Activated T-cell treated with anti-CD3 and anti-CD28 coated beads for 24 hours (primary cell): ENCODE measurements around the gene WWOX.

Source experiments
- DNase-seq: peaks from one replicate; pipeline ENCODE4 v3.0.0-alpha.2; 2020; ENCODE audit warnings: low read depth

Gene WWOX

DNA sequence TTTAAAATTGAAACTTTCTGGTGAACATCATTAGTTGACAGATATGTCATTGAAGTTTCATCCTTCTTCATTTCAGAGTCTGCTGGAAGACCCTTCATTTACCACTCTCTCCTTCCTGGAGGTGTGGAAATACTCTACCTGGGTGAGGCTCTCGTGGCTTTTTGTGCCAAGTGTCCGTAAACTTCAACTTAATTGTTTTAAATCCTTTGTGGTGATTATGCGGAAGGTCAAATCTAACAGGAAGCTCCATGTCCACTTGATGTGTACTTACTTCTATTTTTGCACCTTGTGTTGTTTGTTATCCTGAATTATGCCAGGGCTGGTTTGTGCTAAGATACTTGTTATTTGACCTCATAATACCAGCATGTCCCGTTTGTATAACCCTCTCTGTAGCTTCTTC lies 129.2 kb downstream of the WWOX start:
- DNase-seq: no peak

DNA sequence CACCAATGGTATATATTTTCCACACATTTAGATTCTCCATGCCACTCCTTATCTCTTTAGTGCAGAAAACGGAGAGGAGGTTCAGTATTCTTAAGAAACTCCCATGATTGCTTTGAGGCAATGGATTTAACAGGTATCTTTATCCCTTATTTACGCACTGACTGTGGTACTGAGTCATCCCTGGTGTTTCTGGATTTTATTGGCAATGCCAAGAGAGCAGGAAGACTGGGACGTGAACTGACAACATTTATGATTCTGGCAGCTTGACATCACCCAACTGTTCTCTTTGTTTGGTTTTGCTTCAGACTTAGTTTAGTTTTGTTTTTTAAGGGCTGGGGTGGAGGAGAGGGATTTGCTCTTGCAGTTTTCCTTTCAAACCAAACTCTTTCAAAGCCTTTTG lies 131.4 kb downstream of the WWOX start:
- DNase-seq: no peak

DNA sequence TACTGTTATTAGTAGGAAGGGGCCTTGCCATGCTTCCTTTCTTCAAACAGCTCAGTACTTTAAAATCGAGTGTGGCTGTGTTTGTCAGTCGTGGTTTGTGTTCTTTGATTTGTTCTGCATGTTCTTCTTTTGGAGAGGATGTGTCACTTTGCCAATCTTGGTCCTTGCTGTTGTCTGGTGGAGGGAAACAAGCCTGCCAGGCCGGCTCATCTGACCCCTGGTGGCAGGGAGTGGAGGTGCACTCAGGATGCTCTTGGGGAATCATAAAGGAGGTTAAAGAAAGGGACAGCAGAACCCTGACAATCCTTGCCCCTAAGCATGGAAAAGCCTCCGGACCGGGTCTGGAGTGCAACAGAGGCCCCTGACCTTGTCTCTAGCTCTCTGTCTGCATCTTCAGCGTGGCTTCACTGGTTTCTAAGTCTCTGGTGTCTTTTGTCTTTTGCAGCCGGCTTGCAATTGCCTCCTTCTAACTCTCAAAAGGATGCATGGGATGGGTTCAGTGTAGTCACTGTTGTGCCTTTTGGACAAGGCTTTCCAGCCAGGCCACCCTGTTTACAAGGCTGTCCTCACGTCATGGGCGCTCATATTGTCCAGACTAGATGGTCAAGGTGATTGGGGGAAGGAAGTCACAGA lies 135.8 kb downstream of the WWOX start:
- peak; percentile 53 for DNase-seq

DNA sequence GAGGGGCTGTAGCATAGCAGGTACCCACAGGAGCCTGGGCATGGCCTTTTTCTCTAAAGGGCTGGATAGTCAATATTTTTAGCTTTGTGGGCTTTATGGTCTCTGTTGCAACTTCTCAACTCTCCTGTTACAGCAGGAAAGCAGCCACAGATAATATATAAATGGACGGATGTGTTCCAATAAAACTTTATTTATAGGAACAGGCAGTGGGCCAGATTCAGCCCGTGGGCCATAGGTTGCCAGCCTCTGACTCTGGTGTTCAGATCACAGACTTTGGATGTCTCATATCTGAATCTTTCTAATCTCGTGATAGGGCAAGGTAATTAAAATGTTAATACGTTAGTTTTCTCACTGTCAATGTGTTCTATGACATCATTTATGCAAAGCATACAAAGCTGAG lies 136.4 kb downstream of the WWOX start:
- no peak for DNase-seq

DNA sequence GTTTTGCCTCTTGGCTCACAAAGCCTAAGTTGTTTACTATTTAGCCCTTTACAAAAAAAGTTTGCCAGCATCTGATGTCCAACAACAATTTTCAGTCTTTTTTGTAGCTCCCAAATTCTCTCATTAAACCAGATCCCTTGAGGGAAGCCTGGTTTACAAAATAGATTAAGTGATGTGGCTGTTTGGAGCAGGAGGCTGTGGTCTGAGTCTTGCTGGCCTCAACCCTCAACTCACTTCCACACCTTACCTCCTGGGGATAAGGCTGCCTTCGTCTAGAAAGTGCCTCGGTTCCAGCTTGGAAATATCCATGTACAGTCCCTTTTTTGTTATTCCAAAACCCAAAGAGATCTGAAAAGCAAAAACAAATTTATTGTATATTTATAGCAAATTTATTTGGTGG lies 138.4 kb downstream of the WWOX start:
- DNase-seq: no peak

DNA sequence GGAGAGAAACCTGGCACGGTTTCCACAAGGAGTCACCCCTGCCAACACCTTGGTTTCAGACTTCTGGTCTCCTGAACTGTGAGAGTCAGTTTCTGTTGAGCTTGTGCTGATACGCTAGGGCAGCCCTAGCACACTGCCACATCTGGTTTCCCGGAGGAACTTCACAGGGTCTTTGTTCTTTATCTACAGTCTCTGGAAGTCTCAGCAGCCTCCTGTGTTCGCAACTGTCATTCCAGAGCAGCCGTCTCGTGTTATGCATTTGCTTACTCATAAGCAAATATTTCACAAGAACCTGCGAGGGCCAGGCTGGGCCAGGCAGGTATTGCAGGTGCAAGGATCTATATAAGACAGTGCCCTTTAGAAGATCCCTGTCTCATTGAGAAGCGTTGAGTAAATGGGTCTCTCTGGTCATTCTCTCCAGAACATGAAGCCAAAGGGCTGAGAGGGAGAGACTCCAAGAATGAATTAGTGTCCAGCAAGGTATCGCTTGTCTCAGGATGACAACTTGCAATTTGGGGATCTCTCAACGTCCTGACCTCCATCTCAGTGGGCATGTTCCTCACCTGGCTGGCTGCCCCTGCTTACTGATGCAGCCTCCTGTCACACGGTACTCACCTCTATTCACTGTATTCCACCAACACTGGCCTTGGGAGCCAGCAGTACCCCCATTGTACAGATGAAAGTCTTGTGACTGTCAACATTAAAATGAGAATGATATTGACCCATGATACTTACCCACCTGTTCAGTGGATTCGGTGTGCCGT lies 141.2 kb downstream of the WWOX start:
- DNase-seq: no peak

DNA sequence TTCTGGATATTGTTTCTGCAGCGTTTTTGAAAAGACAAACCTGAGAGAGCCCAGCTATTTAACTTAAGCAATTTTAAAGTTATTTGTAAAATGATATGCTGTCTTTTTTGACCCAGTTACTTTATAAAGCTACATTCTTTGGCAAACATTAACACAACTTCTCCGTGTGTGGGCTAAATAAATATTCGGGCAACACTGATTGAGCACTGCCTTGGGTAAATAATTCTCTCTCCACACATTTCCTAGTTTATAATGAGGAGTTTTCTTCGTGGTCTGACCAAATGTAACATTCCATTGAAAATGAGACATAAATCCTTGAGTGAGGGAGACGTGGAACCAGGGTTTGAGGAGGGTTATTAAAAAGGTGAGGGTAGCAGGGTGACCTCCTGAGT lies 142.8 kb downstream of the WWOX start:
- no peak for DNase-seq

DNA sequence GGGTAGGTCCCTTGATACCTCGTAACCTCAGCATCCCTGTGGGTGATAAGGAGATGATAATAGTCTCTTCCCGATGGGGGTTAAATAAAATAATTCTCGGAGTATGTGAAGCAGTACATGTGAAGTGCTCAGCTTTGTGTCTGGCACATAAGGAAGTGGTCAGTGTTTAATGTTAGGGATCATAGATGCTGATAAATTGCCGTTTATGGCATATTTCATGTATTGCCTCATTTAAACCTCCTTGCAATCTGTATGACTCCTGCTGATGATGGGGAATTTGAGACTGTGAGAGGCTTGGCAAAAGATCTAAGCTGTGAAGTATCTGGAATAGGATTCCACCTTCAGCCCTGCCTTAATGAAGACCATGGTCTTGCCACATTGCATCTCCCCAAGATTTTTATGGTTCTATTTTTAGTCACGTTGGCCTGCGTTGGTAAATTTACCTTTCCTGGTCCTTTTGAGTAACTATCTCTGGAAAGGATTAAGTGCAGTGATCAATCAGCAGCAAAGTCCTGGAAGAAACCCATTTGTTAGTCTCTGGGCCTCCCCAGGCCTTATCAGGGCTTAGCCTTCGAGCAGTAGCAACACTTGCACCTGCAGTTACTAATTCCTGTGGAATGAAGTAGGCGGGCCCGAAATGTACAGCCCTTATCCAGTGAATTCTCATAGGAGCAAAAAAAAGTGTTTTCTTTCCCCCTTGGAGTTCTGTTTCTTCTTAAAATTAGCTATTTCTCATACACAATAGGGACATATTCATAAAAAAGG lies 144.9 kb downstream of the WWOX start:
- no peak for DNase-seq

DNA sequence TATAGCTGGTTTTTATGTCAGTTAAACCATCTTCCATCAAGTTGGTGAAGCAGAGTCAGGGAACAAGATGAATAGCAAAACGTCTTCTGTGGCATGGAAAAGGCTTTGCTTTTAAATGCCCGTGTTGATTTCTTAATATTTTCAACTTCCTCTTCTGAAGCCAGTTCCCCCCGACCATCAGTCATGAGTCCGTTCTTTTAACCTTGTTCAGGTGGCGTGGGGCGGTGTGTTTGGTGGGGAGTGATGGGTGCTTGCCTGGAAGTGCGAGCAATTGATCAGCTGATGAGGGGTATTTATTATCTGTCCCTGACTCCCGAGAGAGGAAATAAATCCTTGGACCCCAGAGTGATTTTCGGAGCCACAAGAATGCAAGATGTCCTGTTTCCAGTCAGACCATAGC lies 147.1 kb downstream of the WWOX start:
- DNase-seq: no peak

DNA sequence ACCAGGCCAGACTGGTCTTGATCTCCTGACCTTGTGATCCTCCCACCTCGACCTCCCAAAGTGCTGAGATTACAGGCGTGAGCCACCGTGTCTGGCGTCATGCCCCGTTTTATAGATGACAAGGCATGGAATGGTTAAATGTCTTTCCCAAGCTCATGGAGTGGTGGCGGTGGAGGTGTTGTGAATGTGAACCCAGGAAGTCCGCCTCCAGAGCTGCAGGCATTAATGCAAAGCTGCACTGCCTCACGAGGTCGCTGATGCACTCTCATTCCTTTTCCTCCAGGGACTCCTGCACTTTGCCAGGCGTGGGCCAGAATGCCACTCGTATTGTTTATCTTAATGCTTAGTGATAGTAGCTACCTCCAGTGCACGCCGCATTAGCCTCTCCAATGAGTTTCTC lies 149.6 kb downstream of the WWOX start:
- no peak for DNase-seq

DNA sequence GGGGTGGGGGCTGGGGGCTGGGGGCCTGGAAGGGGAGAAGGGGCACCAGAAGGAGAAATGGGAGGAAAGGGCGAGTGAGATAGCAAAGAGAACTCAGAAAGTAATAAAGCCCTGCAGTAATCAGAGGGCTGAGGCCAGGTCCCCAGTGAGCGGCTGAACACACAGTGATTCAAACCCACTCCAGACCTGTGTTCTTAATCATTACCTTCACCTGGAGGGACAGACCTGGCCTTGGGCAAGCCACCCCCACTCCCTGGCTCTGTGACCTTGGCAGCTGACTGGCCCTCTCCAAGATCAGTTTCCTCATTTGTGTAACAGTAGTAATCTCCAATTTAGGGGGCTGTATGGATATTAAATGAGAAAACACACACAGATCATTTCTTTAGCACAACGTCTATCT lies 150.4 kb downstream of the WWOX start:
- DNase-seq: no peak

DNA sequence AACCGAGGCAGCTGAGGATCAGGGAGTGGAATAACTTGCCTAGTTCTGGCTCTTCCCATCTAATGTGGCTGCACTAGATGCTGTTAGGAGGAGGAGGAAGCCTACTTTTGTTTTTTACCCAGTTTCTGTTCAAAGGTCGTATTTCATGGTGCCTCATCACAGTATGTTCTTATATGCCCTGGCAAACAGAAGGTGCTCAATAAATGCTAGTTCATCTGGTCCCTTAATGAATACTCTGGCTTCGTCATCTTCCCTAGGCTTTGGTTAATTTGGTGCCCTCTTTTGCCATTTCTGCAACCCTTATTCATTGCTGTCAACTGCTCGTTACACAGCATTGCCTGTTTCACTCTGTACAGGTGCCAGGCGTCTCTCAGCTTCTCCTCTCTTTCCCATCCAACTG lies 151.7 kb downstream of the WWOX start:
- no peak for DNase-seq

DNA sequence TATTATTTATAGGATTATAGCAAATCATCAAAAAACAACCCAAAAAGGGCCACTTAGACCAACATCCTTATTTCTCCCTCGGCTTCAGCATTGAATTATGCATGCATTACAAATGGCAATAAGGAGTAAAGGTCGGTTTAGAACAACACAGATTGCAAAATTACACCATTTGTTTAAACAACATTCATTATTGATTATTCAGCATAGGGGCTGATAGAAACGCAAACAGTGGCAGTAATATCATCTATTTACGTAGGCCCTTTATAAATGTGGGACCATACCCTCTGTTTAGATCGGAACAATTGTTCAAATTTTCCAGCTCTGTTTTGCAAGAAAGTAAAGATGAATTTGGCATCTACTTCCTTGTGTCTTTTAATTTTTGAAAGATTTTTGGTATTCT lies 153.3 kb downstream of the WWOX start:
- no peak for DNase-seq

DNA sequence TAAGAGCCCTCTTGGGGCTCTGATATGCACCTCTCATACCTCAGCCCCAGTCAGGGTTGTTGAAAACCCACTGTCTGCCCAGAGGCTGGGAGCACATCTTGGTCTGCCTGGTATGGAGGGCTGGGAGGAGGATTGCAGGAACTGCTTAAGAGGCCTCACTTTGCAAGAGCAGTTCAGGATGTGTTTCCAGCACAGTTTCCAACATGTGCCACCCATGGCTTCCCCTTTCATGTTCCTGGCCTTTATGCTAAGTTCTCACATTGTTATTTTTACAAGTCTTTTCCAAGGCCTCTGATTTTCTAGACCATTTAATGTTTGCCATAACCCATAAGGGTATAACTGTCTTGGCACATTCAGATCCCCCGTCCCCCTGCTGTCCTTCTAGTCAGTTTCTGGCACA lies 155.4 kb downstream of the WWOX start:
- no peak for DNase-seq

DNA sequence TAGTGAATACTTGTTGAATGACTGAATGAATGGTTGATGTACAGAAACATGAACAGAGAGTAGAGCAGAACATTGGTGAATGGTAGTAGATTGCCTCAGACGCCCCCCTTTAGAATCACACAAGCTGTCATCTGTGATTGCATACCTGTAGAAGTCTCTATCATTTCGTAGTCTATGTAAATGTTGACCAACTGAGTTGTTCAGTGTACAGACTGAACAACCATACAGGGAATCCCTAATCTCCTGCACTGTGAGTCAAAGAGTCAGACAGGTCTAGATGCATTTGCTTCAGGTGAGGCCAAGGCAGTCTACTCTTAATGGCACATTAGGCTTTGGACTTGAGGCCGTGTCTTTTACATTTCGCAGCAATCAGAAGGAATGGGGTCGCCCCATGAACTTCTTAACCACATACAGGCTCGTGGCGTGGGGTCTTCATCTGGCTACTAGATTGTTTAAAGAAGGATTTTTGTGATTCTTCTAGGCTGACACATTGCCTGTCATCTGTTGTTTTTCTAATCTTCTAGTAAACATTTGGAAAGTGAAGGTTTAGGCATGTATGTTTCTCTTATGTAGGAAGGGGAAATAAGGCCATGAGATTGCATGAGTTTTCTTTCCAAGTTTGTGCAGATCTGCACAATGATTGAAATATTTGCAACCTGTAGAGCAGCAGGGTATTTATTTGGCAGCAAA lies 157.4 kb downstream of the WWOX start:
- DNase-seq: no peak

DNA sequence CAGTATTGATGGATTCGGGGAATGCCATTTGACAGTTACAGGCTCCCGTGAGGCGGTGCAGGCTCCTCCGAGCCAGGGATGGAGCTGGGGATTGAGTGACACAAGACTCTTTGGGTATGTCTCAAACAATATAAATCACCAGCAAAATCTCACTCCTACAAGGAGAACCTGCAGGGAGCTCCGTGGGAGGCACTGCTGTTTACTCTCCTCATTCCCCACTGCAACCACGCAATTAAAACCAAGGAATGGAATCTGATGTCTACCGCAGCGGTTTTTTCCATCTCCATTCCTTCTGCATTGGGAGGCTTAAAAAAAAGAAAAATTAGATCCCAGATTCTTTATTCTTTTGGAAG lies 157.9 kb downstream of the WWOX start:
- DNase-seq: no peak

DNA sequence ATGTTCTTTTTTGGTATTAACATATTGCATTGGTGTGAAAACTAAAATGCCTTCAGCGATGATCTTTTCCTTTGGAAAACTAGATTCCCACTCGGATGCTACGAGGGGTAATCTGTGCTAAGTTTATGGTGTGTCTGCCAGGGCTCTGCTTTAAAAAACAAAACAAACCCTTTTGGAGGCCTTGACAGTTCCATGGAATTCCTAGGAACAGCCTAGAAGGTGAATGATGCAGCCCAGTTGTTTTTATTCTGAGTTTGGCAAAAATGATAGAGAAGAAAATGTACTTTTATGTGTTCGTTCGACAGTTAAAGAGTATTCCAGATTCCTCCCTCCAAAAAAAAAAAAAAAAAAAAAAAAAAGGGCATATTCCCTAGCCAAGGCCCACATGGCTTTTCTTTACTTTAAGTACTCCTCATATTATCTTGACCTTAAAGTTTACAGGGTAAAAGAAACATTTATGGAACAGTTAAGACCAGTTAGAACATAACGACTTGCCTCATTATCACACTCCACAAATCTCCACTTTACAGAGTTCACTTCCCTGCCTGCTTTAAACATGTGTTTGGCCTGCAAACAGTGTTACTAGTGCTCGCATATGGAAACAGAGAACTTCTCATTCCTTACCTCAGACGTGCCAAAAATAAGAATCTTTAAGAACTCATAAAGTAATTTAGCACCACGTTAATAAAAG lies 159.1 kb downstream of the WWOX start:
- no peak for DNase-seq

DNA sequence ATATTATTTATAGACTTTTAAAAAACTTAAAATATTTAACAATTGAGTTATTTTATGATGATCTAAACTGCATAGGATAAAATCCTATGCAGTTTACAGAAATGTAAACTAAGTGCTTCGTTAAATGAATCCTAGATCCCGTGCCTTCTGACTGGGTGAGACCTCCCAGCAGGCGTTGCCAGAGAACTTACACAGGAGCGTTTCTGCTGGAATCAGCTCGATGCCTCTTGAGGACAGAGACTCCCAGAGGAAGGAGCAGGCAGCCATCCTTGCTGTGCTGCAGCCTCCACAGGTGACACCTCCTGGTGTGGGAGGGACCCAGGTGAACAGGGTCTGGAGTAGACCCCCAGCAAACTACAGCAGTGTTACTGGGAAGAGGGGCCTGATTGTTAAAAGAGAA lies 160.4 kb downstream of the WWOX start:
- no peak for DNase-seq

DNA sequence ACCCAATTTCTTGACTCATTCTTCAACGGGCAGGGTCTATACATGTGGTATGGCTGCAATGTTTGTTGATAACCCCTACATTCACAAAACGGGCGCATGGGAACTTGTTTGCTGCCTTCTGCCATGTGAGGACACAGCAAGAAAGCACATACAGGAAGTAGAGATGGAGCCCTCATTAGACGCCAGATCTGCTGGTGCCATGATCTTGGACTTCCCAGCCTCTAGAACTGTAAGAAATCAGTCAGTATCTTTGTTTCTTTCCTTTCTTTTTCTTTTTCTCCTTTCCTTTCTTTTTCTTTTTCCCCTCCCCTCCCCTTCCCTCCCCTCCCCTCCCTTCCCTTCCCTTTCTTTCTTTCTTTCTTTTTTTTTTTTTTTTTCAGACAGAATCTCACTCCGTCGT lies 165.2 kb downstream of the WWOX start:
- no peak for DNase-seq

DNA sequence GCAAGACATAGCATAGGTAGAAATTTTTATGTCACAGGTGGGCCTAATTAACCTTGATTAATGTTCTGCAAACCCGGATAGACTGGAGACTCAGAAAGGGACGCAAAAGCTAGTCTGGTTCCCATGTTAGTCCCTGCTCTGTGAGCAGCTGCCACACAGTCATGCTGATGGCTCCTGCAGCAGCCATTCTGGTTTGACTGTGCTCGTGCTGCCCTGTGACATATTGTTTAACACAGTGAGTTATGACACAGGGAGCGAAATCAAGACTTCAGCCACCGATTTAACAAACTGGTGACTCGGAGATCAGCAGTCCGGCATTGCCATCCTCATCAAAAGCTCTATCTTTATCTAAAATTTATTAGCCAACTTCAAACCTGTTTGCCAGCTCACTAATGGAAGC lies 169.8 kb downstream of the WWOX start:
- DNase-seq: no peak

DNA sequence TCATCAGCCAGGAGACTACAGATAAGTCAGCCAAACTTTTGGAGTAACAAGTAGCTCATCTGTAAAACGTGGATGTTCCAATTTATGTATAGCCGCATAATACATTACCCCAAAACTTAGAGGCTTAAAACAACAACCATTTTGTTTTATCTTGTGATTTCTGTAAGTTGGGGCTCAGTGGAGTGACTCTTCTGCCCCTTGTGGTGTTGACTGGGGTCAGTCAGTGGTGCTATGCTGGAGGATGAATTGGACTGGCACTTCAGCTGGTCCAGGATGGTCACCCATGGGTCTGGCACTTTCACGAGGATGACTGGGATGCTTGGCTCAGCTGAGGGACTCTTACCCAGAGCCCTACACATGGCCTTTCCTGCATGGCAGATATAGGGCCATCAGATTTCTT lies 172.5 kb downstream of the WWOX start:
- no peak for DNase-seq

DNA sequence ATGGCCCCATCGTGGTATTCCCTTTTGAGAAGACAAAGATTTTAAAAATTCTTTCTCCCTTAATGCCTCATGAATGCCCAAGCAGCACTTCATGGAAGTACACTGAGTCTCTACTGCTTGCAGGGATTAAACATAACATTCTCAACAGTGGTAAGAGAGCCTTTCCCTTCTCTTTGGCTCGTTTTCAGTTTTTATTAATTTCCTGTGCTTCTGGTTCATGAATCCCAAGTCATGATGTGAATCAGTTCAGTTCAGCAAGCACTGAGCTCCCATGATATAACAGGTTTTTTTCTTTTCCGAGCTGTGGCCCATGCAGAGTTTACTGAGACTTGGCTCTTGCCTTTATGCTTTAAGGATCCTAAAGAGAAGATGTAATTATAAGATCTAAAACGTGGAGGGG lies 175.3 kb downstream of the WWOX start:
- no peak for DNase-seq
